Measurements from ENCODE around the gene HNRNPLL. TPM values are rescaled to one million over a fixed set of nuclear protein-coding genes. Genes with fewer than 3 reads are reported as not detected.

The HNRNPLL gene
- total RNA-seq, 2 experiments from 2014 or later, result 7.6 to 47.9 TPM

GRCh38 chr2:38632980-38633379 lies 30.3 kb upstream of the HNRNPLL start:
- CTCF ChIA-PET (ENCODE audit: unreplicated experiment), result no interaction called here
- no peak overlapping the region for H3K4me3 ChIP-seq (ENCODE audit: low read depth, low read length, poor library complexity, severe bottlenecking)
- H4K20me1 ChIP-seq (ENCODE audit: insufficient read depth, low read length), result no peaks in the 10 kb centered on the region
- H3K4me2 ChIP-seq (ENCODE audit: low read length), result no peak overlapping the region
- TF ChIP-seq CTCF (conservative IDR thresholded peaks at IDR 0.05; ENCODE audit: low read length) (no peak), EZH2phosphoT487 (IDR thresholded peaks at IDR 0.05; ENCODE audit: borderline replicate concordance, low read depth, low read length) (no peak)
- no peaks in the 10 kb centered on the region for H3K79me2 ChIP-seq (ENCODE audit: insufficient read depth, low read depth, low read length)
- H3K36me3 ChIP-seq (ENCODE audit: insufficient read depth, low read length), result no peaks in the 10 kb centered on the region
- intact Hi-C loops (cut with micrococcal nuclease; ENCODE audit: unreplicated experiment), result no loop called here
- no TSS peak for BruUV-seq (replicated peaks)
- H3K9me2 ChIP-seq (ENCODE audit: insufficient read depth, low read length), result no peaks in the 10 kb centered on the region
- no peak for DNase-seq (ENCODE audit: low spot score)
- no peak overlapping the region for H3K27ac ChIP-seq (ENCODE audit: low read depth, low read length, poor library complexity, severe bottlenecking)
- no peak overlapping the region for H2AFZ ChIP-seq (ENCODE audit: low read length)
- peaks cover 29% of the 10 kb centered on the region for H3K4me1 ChIP-seq (ENCODE audit: insufficient read depth, low read length, poor library complexity, severe bottlenecking)
- H3K9me3 ChIP-seq (ENCODE audit: low read length), result 0 out of 2 replicates have a peak, but pooled peaks cover 4% of the 10 kb centered on the region
- POLR2A ChIA-PET, result interaction anchor here (0.7 to 1.1 kb wide), 3 partner anchors 14 to 1311 kb away, joined by 3 to 4 read pairs (median 3); no protein-coding TSS in a partner anchor

- ChIA-PET CTCF (ENCODE audit: unreplicated experiment) (no interaction called here), POLR2A (no interaction called here)
- 0 out of 2 replicates have a peak, but pooled peaks cover 4% of the 10 kb centered on the region for H3K9me3 ChIP-seq (ENCODE audit: low read length)
- intact Hi-C loops (cut with micrococcal nuclease; ENCODE audit: unreplicated experiment), result no loop called here
- H3K79me2 ChIP-seq (ENCODE audit: insufficient read depth, low read depth, low read length), result no peaks in the 10 kb centered on the region
- H3K4me3 ChIP-seq (ENCODE audit: low read depth, low read length, poor library complexity, severe bottlenecking), result no peak overlapping the region
- H3K4me1 ChIP-seq (ENCODE audit: insufficient read depth, low read length, poor library complexity, severe bottlenecking), result peaks cover 29% of the 10 kb centered on the region
- H3K4me2 ChIP-seq (ENCODE audit: low read length), result no peak overlapping the region
- H3K9me2 ChIP-seq (ENCODE audit: insufficient read depth, low read length), result no peaks in the 10 kb centered on the region
- no peak for DNase-seq (ENCODE audit: low spot score)
- H3K27ac ChIP-seq (ENCODE audit: low read depth, low read length, poor library complexity, severe bottlenecking), result no peak overlapping the region
- no peak overlapping the region for H2AFZ ChIP-seq (ENCODE audit: low read length)
- no peaks in the 10 kb centered on the region for H4K20me1 ChIP-seq (ENCODE audit: insufficient read depth, low read length)
- no TSS peak for BruUV-seq (replicated peaks)
- H3K36me3 ChIP-seq (ENCODE audit: insufficient read depth, low read length), result no peaks in the 10 kb centered on the region
- no peak for TF ChIP-seq EZH2phosphoT487 (IDR thresholded peaks at IDR 0.05; ENCODE audit: borderline replicate concordance, low read depth, low read length)
- TF ChIP-seq CTCF (conservative IDR thresholded peaks at IDR 0.05; ENCODE audit: low read length), result no peak
These were observed 29.2 kb upstream of the HNRNPLL start for GRCh38 chr2:38631976-38632375.

- no peaks in the 10 kb centered on the region for H3K36me3 ChIP-seq (ENCODE audit: insufficient read depth, low read length)
- intact Hi-C loops (cut with micrococcal nuclease; ENCODE audit: unreplicated experiment), result no loop called here
- TF ChIP-seq CTCF (conservative IDR thresholded peaks at IDR 0.05; ENCODE audit: low read length) (no peak), EZH2phosphoT487 (IDR thresholded peaks at IDR 0.05; ENCODE audit: borderline replicate concordance, low read depth, low read length) (no peak)
- H4K20me1 ChIP-seq (ENCODE audit: insufficient read depth, low read length), result no peaks in the 10 kb centered on the region
- peaks cover 28% of the 10 kb centered on the region for H3K4me1 ChIP-seq (ENCODE audit: insufficient read depth, low read length, poor library complexity, severe bottlenecking)
- ChIA-PET POLR2A (interaction anchor here (0.7 to 0.8 kb wide), 2 partner anchors 8 to 13 kb away, joined by 3 to 4 read pairs; no protein-coding TSS in a partner anchor), CTCF (ENCODE audit: unreplicated experiment) (no interaction called here)
- H3K4me2 ChIP-seq (ENCODE audit: low read length), result no peak overlapping the region
- no peak overlapping the region for H2AFZ ChIP-seq (ENCODE audit: low read length)
- no TSS peak for BruUV-seq (replicated peaks)
- H3K9me2 ChIP-seq (ENCODE audit: insufficient read depth, low read length), result no peaks in the 10 kb centered on the region
- 0 out of 2 replicates have a peak, but pooled peaks cover 4% of the 10 kb centered on the region for H3K9me3 ChIP-seq (ENCODE audit: low read length)
- H3K4me3 ChIP-seq (ENCODE audit: low read depth, low read length, poor library complexity, severe bottlenecking), result no peak overlapping the region
- DNase-seq (ENCODE audit: low spot score), result no peak
- H3K79me2 ChIP-seq (ENCODE audit: insufficient read depth, low read depth, low read length), result no peaks in the 10 kb centered on the region
- no peak overlapping the region for H3K27ac ChIP-seq (ENCODE audit: low read depth, low read length, poor library complexity, severe bottlenecking)
These were observed 27.0 kb upstream of the HNRNPLL start for GRCh38 chr2:38629684-38630083.
